LNCAP (cell line): Measurements from ENCODE around the gene SMAD9.
A peak's percentile ranks its signal among the peaks of the same experiment; 100 is the strongest.

Experiments
- TF ChIP-seq, protein P1 (sequence below): fragments of 450-650 bp; IDR thresholded peaks from 2 replicates; pipeline ENCODE4 v1.5.1; 2017; ENCODE audit warnings: mild to moderate bottlenecking

Gene SMAD9

DNA sequence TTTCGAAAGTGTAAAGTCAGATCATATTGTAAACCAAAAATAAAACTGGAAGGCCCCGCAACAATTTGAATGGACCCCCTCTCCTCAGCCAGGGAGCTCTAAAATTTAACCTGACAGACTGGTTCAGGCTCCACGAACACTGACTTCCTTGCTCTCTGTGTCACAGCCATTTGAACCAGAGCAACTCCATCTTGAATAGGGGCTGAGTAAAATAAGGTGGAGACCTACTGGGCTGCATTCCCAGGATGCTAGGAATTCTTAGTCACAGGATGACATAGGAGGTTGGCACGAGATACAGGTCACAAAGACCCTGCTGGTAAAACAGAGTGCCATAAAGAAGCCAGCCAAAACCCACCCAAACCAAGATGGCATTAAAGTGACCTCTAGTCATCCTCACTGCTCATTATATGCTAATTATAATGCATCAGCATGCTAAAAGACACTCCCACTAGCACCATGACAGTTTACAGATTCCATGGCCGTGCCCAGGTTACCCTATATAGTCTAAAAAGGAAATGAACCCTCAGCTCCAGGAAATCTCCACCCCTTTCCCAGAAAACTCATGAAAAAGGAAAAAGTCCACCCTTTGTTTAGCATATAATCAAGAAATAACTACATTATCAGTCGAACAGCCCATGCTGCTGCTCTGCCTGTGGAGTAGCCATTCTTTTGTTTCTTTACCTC lies 57.9 kb downstream of the SMAD9 start:
- TF ChIP-seq, protein P1, sequence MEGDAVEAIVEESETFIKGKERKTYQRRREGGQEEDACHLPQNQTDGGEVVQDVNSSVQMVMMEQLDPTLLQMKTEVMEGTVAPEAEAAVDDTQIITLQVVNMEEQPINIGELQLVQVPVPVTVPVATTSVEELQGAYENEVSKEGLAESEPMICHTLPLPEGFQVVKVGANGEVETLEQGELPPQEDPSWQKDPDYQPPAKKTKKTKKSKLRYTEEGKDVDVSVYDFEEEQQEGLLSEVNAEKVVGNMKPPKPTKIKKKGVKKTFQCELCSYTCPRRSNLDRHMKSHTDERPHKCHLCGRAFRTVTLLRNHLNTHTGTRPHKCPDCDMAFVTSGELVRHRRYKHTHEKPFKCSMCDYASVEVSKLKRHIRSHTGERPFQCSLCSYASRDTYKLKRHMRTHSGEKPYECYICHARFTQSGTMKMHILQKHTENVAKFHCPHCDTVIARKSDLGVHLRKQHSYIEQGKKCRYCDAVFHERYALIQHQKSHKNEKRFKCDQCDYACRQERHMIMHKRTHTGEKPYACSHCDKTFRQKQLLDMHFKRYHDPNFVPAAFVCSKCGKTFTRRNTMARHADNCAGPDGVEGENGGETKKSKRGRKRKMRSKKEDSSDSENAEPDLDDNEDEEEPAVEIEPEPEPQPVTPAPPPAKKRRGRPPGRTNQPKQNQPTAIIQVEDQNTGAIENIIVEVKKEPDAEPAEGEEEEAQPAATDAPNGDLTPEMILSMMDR = no peak

DNA sequence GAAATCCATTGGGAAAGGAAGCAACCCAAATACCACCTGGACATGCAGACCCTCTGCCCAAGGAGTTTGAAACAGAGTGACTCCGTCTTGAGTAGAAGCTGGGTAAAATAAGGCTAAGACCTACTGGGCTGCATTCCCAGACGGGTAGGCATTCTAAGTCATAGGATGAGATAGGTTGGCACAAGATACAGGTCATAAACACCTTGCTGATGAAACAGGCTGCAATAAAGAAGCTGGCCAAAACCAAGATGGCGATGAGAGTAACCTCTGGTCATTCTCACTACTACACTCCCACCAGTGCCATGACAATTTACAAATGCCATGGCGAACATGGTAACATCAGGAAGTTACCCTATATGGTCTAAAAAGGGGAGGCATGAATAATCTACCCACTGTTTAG lies 60.8 kb downstream of the SMAD9 start:
- TF ChIP-seq, protein P1 = no peak

DNA sequence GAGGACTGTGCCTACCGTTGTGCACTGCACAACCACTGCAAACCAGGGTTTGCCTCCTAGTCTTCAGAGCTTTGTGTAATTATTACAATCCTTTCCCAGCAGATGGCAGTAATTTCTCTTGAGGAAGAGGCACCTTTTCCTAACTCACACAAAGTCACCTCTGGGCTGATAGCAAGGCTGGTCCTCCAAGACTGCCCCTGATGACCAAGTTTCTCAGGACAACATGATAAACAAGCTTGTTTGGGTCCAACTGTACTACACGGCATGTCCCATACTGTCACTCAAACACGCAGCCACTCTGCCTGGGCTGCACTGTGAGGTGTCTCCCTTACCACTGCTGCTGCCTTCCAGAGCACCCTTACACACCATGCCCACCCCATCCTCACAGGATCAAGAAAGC lies 61.7 kb downstream of the SMAD9 start:
- TF ChIP-seq, protein P1 = peak; percentile 50

DNA sequence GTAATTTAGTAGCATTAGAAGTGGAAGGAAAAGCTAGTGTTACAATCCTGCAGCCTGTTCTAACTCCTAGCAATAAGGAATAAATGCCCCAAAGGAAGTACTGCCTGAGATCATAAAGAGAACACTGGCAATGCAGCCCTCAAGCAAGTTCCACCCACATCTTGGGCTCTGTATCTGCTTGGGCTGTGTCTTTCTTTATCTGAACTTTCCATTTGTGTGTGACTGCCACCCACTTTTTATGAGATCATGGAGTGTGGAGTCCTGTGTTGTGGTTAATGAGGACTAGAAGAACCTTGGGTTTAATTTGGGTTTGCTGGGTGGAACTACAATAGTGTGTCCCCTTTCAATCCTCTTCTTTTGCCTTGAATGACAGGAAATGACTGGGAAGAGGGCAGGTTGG lies 62.8 kb downstream of the SMAD9 start:
- TF ChIP-seq, protein P1 = no peak

DNA sequence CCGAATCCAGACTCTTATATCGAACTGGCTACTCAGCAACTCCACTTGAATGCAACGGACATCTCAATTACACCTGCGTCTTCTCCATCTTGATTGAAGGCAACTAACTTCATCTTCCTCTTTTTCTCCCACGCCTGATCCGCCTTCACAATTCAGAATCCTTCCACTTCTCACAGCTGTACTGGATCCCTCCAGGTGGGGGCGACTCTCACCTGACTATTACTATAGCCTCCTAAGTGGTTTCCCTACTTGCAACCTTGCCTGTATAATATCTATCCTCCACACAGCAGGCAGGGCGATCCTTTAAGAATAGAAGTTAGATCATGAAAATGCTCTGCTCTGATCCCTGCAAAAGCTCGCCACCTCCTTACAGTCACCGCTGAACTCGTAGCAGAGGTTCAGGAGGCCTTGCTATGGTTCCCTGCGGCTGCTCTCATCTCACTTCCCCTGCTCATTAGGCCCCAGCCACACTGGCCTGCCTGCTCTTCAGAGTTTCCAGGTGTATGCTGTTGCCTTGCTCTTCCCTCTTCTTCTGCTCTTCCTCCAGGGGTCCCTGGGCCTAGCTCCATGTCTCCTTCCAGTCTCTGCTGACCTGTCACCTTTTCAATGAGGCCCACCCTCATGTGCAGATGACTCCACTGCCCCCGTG lies 69.1 kb downstream of the SMAD9 start:
- TF ChIP-seq, protein P1 = no peak

DNA sequence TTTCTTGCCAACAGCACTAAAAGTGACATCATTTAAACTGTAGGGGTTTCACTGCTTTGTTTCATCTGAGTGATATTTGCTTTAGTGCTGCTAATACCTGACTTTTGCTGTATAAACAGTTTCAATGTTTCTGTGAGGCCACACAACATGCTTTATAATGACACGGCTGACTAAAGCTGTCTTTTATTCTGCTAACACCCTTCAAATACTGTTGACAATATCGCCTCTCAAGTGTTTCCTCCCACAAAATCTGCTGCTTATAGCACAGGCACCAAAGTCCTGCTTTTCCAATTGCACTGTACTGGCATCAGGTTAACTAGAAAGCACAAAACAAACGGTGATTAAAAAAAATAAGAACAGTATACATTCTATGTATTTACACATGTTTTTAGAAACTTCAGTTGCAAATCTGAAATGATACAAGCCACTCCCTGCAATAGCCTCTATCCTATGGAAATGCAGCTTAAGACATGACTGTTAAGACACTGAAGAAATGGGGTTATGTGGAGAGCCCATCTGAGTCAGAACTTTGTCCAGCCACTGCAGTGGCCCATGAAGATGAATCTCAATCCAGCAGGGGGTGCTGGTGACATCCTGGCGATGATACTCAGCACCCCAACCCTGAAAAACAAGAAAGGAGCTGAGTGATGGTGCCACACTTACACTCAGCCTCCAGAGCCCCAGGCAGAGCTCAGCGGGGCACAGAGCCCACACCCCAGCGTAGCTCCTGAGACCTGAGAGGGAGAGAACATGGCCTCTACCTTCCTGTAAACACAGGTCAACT lies 71.6 kb downstream of the SMAD9 start:
- TF ChIP-seq, protein P1 = peak; percentile 42; the same call in 1 of the 2 replicates

DNA sequence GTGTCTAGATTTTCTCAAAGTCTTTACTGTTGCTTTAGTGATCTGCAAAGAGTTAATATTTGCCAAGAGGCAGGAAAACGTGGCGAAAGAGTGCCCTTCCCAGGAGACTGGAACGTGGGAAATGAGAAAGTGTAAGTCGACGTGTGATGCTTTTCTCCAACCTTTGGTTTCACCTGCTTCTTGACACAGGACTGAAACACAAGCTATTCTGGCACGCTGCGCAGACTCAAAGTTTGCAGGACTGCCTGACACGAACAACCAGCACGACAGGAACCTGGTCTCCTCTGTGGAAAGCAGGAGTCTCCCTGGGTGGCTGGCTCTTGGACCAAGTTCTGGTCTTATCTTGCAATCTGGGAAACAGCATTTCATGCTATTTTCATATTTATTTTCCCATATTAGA lies 72.4 kb downstream of the SMAD9 start:
- TF ChIP-seq, protein P1 = no peak
